Measurements from ENCODE around the gene CHRND. TPM values are rescaled to one million over a fixed set of nuclear protein-coding genes. Genes with fewer than 3 reads are reported as not detected.

The CHRND gene
- total and polyA plus RNA-seq, 4 donors, result not detected

- H3K4me3 ChIP-seq (ENCODE audit: low read length in 2 of 2), result no peak overlapping the region
- H3K9me3 ChIP-seq (ENCODE audit: control insufficient read depth, low read length), result no peaks in the 10 kb centered on the region
- intact Hi-C loops (cut with DNase I), result no loop called here
- no peaks in the 10 kb centered on the region for H3K4me1 ChIP-seq (ENCODE audit: control insufficient read depth in 1 of 2, insufficient read depth in 2 of 2, low read length in 2 of 2)
- no peak for DNase-seq
- H3K36me3 ChIP-seq (ENCODE audit: control insufficient read depth in 1 of 2, insufficient read depth in 2 of 2, low read length in 1 of 2), result no peaks in the 10 kb centered on the region
- H3K27me3 ChIP-seq (ENCODE audit: control insufficient read depth in 1 of 2, insufficient read depth in 2 of 2, low read length in 1 of 2), result no peaks in the 10 kb centered on the region
- no peak for ATAC-seq (ENCODE audit: low FRiP score)
- 24 to 32% methylated on average over 11 of the region's 11 CpGs for WGBS, 2 donors
- no peak overlapping the region for H3K27ac ChIP-seq (ENCODE audit: low read depth in 1 of 2, low read length in 2 of 2)
Observed at GRCh38 chr2:232511336-232511890, 14.5 kb upstream of the CHRND start.

GRCh38 chr2:232512602-232513001, 13.4 kb upstream of the CHRND start:
- intact Hi-C loops (cut with DNase I), result no loop called here
- H3K4me1 ChIP-seq (ENCODE audit: control insufficient read depth in 1 of 2, insufficient read depth in 2 of 2, low read length in 2 of 2), result no peaks in the 10 kb centered on the region
- H3K27ac ChIP-seq (ENCODE audit: low read depth in 1 of 2, low read length in 2 of 2), result no peak overlapping the region
- H3K36me3 ChIP-seq (ENCODE audit: control insufficient read depth in 1 of 2, insufficient read depth in 2 of 2, low read length in 1 of 2), result no peaks in the 10 kb centered on the region
- no peaks in the 10 kb centered on the region for H3K27me3 ChIP-seq (ENCODE audit: control insufficient read depth in 1 of 2, insufficient read depth in 2 of 2, low read length in 1 of 2)
- no peak overlapping the region for H3K4me3 ChIP-seq (ENCODE audit: low read length in 2 of 2)
- DNase-seq, result no peak
- no peaks in the 10 kb centered on the region for H3K9me3 ChIP-seq (ENCODE audit: control insufficient read depth, low read length)
- no peak for ATAC-seq (ENCODE audit: low FRiP score)
- WGBS, 2 donors, result 78 to 79% methylated on average over 10 of the region's 10 CpGs

GRCh38 chr2:232513353-232513752, 12.6 kb upstream of the CHRND start:
- Histone ChIP-seq H3K4me3 (ENCODE audit: low read length in 2 of 2) (no peak overlapping the region), H3K27me3 (ENCODE audit: control insufficient read depth in 1 of 2, insufficient read depth in 2 of 2, low read length in 1 of 2) (no peaks in the 10 kb centered on the region), H3K4me1 (ENCODE audit: control insufficient read depth in 1 of 2, insufficient read depth in 2 of 2, low read length in 2 of 2) (no peaks in the 10 kb centered on the region), H3K9me3 (ENCODE audit: control insufficient read depth, low read length) (no peaks in the 10 kb centered on the region), H3K27ac (ENCODE audit: low read depth in 1 of 2, low read length in 2 of 2) (no peak overlapping the region), H3K36me3 (ENCODE audit: control insufficient read depth in 1 of 2, insufficient read depth in 2 of 2, low read length in 1 of 2) (no peaks in the 10 kb centered on the region)
- intact Hi-C loops (cut with DNase I), result no loop called here
- DNase-seq (no peak), ATAC-seq (ENCODE audit: low FRiP score) (no peak)
- 76 to 80% methylated on average over 5 of the region's 5 CpGs for WGBS, 2 donors

GRCh38 chr2:232515639-232516038, 10.3 kb upstream of the CHRND start:
- WGBS, 2 donors, result 91 to 92% methylated on average over 7 of the region's 7 CpGs
- no peaks in the 10 kb centered on the region for H3K27me3 ChIP-seq (ENCODE audit: control insufficient read depth in 1 of 2, insufficient read depth in 2 of 2, low read length in 1 of 2)
- H3K36me3 ChIP-seq (ENCODE audit: control insufficient read depth in 1 of 2, insufficient read depth in 2 of 2, low read length in 1 of 2), result no peaks in the 10 kb centered on the region
- no peaks in the 10 kb centered on the region for H3K9me3 ChIP-seq (ENCODE audit: control insufficient read depth, low read length)
- ATAC-seq (ENCODE audit: low FRiP score) (no peak), DNase-seq (no peak)
- H3K4me3 ChIP-seq (ENCODE audit: low read length in 2 of 2), result no peak overlapping the region
- H3K4me1 ChIP-seq (ENCODE audit: control insufficient read depth in 1 of 2, insufficient read depth in 2 of 2, low read length in 2 of 2), result no peaks in the 10 kb centered on the region
- H3K27ac ChIP-seq (ENCODE audit: low read depth in 1 of 2, low read length in 2 of 2), result no peak overlapping the region
- intact Hi-C loops (cut with DNase I), result no loop called here

- H3K9me3 ChIP-seq (ENCODE audit: control insufficient read depth, low read length), result no peaks in the 10 kb centered on the region
- ATAC-seq (ENCODE audit: low FRiP score), result no peak
- no peak for DNase-seq
- intact Hi-C loops (cut with DNase I), result no loop called here
- no peak overlapping the region for H3K4me3 ChIP-seq (ENCODE audit: low read length in 2 of 2)
- 89 to 90% methylated on average over 3 of the region's 3 CpGs for WGBS, 2 donors
- no peak overlapping the region for H3K27ac ChIP-seq (ENCODE audit: low read depth in 1 of 2, low read length in 2 of 2)
- no peaks in the 10 kb centered on the region for H3K27me3 ChIP-seq (ENCODE audit: control insufficient read depth in 1 of 2, insufficient read depth in 2 of 2, low read length in 1 of 2)
- no peaks in the 10 kb centered on the region for H3K4me1 ChIP-seq (ENCODE audit: control insufficient read depth in 1 of 2, insufficient read depth in 2 of 2, low read length in 2 of 2)
- H3K36me3 ChIP-seq (ENCODE audit: control insufficient read depth in 1 of 2, insufficient read depth in 2 of 2, low read length in 1 of 2), result no peaks in the 10 kb centered on the region
Observed at GRCh38 chr2:232516551-232516950, 9.4 kb upstream of the CHRND start.

- no peaks in the 10 kb centered on the region for H3K36me3 ChIP-seq (ENCODE audit: control insufficient read depth in 1 of 2, insufficient read depth in 2 of 2, low read length in 1 of 2)
- H3K4me3 ChIP-seq (ENCODE audit: low read length in 2 of 2), result no peak overlapping the region
- H3K4me1 ChIP-seq (ENCODE audit: control insufficient read depth in 1 of 2, insufficient read depth in 2 of 2, low read length in 2 of 2), result no peaks in the 10 kb centered on the region
- WGBS, 2 donors, result 71 to 72% methylated on average over 6 of the region's 6 CpGs
- H3K9me3 ChIP-seq (ENCODE audit: control insufficient read depth, low read length), result no peaks in the 10 kb centered on the region
- intact Hi-C loops (cut with DNase I), result no loop called here
- no peak overlapping the region for H3K27ac ChIP-seq (ENCODE audit: low read depth in 1 of 2, low read length in 2 of 2)
- DNase-seq (no peak), ATAC-seq (ENCODE audit: low FRiP score) (no peak)
- no peaks in the 10 kb centered on the region for H3K27me3 ChIP-seq (ENCODE audit: control insufficient read depth in 1 of 2, insufficient read depth in 2 of 2, low read length in 1 of 2)
Observed at GRCh38 chr2:232518844-232519243, 7.1 kb upstream of the CHRND start.

GRCh38 chr2:232519581-232520438, 6.2 kb upstream of the CHRND start, which contains the start of gene PRSS56:
Gene PRSS56, plus strand, starts transcription at chr2:232520388. Its CDS starts 211 bp downstream, at chr2:232520599.
- no peak within 1 kb of the TSS for H3K4me3 ChIP-seq (ENCODE audit: low read length in 2 of 2)
- no peaks in the 10 kb centered on the region for H3K27me3 ChIP-seq (ENCODE audit: control insufficient read depth in 1 of 2, insufficient read depth in 2 of 2, low read length in 1 of 2)
- DNase-seq (no peak), ATAC-seq (ENCODE audit: low FRiP score) (no peak)
- no peak within 1 kb of the TSS for H3K27ac ChIP-seq (ENCODE audit: low read depth in 1 of 2, low read length in 2 of 2)
- no peaks in the 10 kb centered on the region for H3K4me1 ChIP-seq (ENCODE audit: control insufficient read depth in 1 of 2, insufficient read depth in 2 of 2, low read length in 2 of 2)
- 49 to 60% methylated on average over 18 to 19 of the region's 19 CpGs for WGBS, 2 donors
- no peaks in the 10 kb centered on the region for H3K9me3 ChIP-seq (ENCODE audit: control insufficient read depth, low read length)
- no peaks in the 10 kb centered on the region for H3K36me3 ChIP-seq (ENCODE audit: control insufficient read depth in 1 of 2, insufficient read depth in 2 of 2, low read length in 1 of 2)
- intact Hi-C loops (cut with DNase I), result loop anchor here in 1 of 2 donors (10.0 kb wide), 1 partner anchor 615 kb away; no protein-coding TSS in a partner anchor

GRCh38 chr2:232520489-232520888, 5.5 kb upstream of the CHRND start:
- Histone ChIP-seq H3K27ac (ENCODE audit: low read depth in 1 of 2, low read length in 2 of 2) (no peak overlapping the region), H3K9me3 (ENCODE audit: control insufficient read depth, low read length) (no peaks in the 10 kb centered on the region), H3K36me3 (ENCODE audit: control insufficient read depth in 1 of 2, insufficient read depth in 2 of 2, low read length in 1 of 2) (no peaks in the 10 kb centered on the region), H3K4me1 (ENCODE audit: control insufficient read depth in 1 of 2, insufficient read depth in 2 of 2, low read length in 2 of 2) (no peaks in the 10 kb centered on the region), H3K4me3 (ENCODE audit: low read length in 2 of 2) (no peak overlapping the region), H3K27me3 (ENCODE audit: control insufficient read depth in 1 of 2, insufficient read depth in 2 of 2, low read length in 1 of 2) (no peaks in the 10 kb centered on the region)
- DNase-seq, result no peak
- ATAC-seq (ENCODE audit: low FRiP score), result no peak
- intact Hi-C loops (cut with DNase I), result loop anchor here in 1 of 2 donors (10.0 kb wide), 1 partner anchor 616 kb away; no protein-coding TSS in a partner anchor
- WGBS, 2 donors, result 69 to 71% methylated on average over 15 of the region's 15 CpGs

- no peaks in the 10 kb centered on the region for H3K27me3 ChIP-seq (ENCODE audit: control insufficient read depth in 1 of 2, insufficient read depth in 2 of 2, low read length in 1 of 2)
- no peak overlapping the region for H3K27ac ChIP-seq (ENCODE audit: low read depth in 1 of 2, low read length in 2 of 2)
- 91 to 92% methylated on average over 14 of the region's 14 CpGs for WGBS, 2 donors
- no peaks in the 10 kb centered on the region for H3K9me3 ChIP-seq (ENCODE audit: control insufficient read depth, low read length)
- no peak overlapping the region for H3K4me3 ChIP-seq (ENCODE audit: low read length in 2 of 2)
- no peaks in the 10 kb centered on the region for H3K36me3 ChIP-seq (ENCODE audit: control insufficient read depth in 1 of 2, insufficient read depth in 2 of 2, low read length in 1 of 2)
- intact Hi-C loops (cut with DNase I), result loop anchor here in 1 of 2 donors (10.0 kb wide), 1 partner anchor 616 kb away; no protein-coding TSS in a partner anchor
- DNase-seq (no peak), ATAC-seq (ENCODE audit: low FRiP score) (no peak)
- H3K4me1 ChIP-seq (ENCODE audit: control insufficient read depth in 1 of 2, insufficient read depth in 2 of 2, low read length in 2 of 2), result no peaks in the 10 kb centered on the region
Observed at GRCh38 chr2:232521098-232521497, 4.9 kb upstream of the CHRND start.

Data from aorta (tissue), 5 donors.